ENCODE measurements around the gene OBSCN.

The OBSCN gene

DNA sequence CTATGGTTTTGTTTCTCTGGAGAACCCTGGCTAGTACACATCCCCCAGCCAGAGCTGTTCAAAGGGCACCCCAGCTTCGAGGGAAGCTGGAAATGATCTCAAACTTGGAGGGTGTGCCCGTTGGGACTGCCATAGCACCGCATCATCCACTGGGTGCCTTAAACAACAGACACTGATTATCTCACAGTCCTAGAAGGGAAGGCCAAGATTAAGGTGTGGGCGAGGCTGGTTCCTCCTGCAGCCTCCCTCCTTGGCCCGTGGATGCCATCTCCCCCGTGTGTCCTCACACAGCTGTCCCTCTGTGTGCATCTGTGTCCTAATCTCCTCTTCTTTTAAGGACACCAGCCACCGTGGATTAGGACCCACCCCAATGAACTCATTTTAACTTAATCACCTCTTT, 46.5 kb upstream of the OBSCN start:
- Histone ChIP-seq H3K9me3 (no peaks in the 10 kb centered on the region), H3K4me3 (ENCODE audit: low read depth, low read length) (no peak overlapping the region), H3K4me1 (peaks cover 8% of the 10 kb centered on the region; the same call in 1 of the 2 replicates), H3K36me3 (no peaks in the 10 kb centered on the region), H3K27me3 (no peaks in the 10 kb centered on the region)
- TF ChIP-seq, protein P1, sequence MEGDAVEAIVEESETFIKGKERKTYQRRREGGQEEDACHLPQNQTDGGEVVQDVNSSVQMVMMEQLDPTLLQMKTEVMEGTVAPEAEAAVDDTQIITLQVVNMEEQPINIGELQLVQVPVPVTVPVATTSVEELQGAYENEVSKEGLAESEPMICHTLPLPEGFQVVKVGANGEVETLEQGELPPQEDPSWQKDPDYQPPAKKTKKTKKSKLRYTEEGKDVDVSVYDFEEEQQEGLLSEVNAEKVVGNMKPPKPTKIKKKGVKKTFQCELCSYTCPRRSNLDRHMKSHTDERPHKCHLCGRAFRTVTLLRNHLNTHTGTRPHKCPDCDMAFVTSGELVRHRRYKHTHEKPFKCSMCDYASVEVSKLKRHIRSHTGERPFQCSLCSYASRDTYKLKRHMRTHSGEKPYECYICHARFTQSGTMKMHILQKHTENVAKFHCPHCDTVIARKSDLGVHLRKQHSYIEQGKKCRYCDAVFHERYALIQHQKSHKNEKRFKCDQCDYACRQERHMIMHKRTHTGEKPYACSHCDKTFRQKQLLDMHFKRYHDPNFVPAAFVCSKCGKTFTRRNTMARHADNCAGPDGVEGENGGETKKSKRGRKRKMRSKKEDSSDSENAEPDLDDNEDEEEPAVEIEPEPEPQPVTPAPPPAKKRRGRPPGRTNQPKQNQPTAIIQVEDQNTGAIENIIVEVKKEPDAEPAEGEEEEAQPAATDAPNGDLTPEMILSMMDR (IDR thresholded peaks at IDR 0.05; ENCODE audit: low read depth, low read length) = no peak
- DNase-seq = no peak

DNA sequence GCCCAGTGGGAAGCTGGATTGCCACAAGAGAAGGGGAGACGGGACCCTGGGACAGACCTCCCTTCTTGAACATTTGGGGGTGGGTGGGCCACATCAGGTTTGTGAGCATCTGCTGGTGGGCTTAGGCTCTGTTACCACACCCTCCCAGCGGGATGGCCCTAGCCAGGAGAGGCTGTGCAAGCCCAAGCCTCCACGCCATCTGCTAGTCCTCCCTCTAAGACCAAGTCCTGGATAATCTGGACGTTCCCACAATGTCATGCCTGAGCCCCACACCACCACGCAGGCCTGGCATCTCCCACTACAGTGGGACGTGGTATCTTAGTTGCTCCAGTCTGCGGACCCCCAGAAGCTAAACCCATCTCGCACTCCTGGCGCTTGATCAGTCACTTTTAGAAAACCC, 46.0 kb upstream of the OBSCN start:
- Histone ChIP-seq H3K36me3 (no peaks in the 10 kb centered on the region), H3K4me3 (ENCODE audit: low read depth, low read length) (no peak overlapping the region), H3K27me3 (no peaks in the 10 kb centered on the region), H3K9me3 (no peaks in the 10 kb centered on the region), H3K4me1 (peaks cover 8% of the 10 kb centered on the region; the same call in 1 of the 2 replicates)
- no peak for DNase-seq
- TF ChIP-seq, protein P1 (IDR thresholded peaks at IDR 0.05; ENCODE audit: low read depth, low read length) = no peak

DNA sequence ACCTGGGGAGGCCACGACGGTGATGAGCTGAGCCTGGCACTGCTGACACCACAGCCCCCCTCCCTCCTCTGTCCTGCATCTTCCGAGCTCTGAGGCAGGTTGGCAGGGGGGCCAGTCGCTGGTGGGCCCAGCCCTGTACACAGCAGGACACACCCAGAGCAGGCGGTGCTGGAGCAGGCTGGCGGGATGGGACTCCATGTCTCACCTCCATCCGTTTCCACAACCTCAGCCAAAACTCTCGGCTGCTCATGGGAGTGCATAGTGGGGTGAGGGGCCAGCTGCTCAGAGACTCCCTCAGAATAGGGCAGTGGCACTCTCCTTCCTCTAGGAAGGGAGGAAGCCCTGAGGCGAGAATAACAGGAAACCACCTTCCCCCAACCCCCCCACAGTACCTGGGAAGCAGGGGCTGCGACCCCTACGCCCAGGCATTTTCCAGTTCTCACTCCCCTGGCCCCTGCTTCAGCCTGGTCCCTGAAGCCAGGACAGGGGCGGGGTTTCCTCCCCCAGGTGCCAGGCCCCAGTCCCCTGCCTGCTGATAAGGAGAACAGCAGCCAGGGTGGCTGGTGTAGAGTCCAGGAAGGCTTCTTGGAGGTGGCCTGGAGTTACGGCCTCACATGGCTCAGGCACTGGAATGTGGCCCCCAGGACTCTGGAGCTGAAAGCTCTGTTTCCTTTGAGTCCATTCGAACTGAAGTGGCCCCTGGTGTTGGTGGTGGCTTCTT, 45.4 kb upstream of the OBSCN start:
- TF ChIP-seq, protein P1 (IDR thresholded peaks at IDR 0.05; ENCODE audit: low read depth, low read length) = peak; percentile 5; the same call in 1 of the 2 replicates
- H3K36me3 ChIP-seq = no peaks in the 10 kb centered on the region
- no peaks in the 10 kb centered on the region for H3K27me3 ChIP-seq
- H3K9me3 ChIP-seq = no peaks in the 10 kb centered on the region
- DNase-seq = peak; percentile 48
- H3K4me3 ChIP-seq (ENCODE audit: low read depth, low read length) = no peak overlapping the region
- peaks cover 8% of the 10 kb centered on the region; the same call in 1 of the 2 replicates for H3K4me1 ChIP-seq

DNA sequence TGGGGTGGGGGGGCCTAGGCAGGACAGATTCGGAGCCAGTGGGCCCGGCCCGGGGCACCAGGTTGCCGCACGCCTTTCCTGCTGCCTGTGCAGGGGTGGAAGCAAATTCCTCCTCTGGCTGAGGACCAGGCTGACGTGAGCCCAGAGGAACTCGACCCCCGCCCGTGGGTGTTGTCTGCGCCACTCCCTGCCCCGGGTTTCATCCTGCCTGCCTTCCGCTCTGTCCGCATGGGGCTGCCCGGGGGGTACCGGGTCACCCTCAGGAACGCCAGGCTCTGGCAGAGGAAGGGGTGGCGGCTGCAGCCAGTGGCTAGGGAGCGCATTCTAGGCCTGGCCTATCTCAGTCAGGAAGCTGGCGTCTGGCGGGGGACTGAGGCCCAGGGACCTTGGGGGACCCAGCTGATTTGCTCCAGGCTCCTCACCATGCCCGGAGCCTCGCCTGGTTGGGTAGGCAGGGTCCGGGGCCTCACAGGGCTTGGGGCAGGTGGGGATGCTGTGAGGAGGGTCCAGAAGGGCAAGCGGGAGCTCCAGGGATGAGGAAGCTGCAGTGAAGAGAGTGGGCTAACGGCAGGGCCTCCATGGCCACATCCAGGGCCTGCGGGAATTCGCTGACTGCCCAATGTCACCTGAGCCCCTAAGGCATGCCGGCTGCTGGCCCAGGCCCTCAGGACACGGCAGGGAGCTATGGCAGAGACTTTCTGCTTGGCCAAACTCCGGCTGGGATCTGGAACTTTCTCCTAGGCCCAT, 44.7 kb upstream of the OBSCN start:
- TF ChIP-seq, protein P1 (IDR thresholded peaks at IDR 0.05; ENCODE audit: low read depth, low read length) = no peak
- no peaks in the 10 kb centered on the region for H3K9me3 ChIP-seq
- no peak overlapping the region for H3K4me3 ChIP-seq (ENCODE audit: low read depth, low read length)
- DNase-seq = no peak
- no peaks in the 10 kb centered on the region for H3K36me3 ChIP-seq
- H3K27me3 ChIP-seq = no peaks in the 10 kb centered on the region
- H3K4me1 ChIP-seq = peaks cover 8% of the 10 kb centered on the region; the same call in 1 of the 2 replicates

DNA sequence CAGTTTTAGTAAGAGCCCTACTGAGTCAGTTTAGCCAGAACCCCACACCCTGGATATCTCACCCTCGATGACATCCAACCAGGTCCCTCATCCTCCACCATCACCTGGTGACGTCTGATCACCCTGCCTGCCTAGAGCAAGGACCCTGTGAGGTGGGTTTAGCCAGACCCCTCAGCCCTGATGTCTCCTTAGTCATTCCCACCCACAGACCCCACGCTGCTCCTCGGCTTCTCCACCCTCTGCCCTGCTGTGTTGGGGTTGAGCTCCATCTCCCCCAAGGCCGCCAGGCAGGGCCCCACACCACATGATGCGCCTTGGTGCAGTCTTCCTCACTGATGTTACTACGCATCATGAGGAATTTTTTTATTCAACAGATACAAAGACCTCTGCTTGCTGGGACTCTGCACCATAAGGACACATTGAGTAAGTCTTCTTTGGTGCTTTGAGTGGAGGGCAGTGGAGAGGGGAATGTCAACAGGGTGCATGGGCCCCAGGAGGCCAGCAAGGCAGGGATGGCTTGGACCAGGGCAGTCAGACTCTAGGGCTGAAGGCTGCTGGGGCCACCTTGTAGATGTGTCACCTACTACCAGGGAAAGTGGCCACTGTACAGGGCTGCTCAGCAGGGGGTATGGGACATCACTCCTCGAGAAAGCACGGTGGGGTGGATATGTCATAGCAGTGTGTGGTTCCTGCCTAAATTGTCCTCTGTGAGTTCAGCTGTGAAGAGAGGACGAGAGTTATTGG, 43.9 kb upstream of the OBSCN start:
- H3K27me3 ChIP-seq = no peaks in the 10 kb centered on the region
- peaks cover 8% of the 10 kb centered on the region; the same call in 1 of the 2 replicates for H3K4me1 ChIP-seq
- H3K36me3 ChIP-seq = no peaks in the 10 kb centered on the region
- no peak overlapping the region for H3K4me3 ChIP-seq (ENCODE audit: low read depth, low read length)
- TF ChIP-seq, protein P1 (IDR thresholded peaks at IDR 0.05; ENCODE audit: low read depth, low read length) = no peak
- H3K9me3 ChIP-seq = no peaks in the 10 kb centered on the region
- no peak for DNase-seq
